Ishikawa (cell line): ENCODE results near the gene DDX4.

Experiments used
- CEBPB ChIP-seq: IDR thresholded peaks from 2 replicates; pipeline ENCODE4 v1.6.1; 2012
- CREB1 ChIP-seq: IDR thresholded peaks from 2 replicates; pipeline ENCODE4 v1.6.1; 2012; ENCODE audit warnings: low read depth
- EGR1 ChIP-seq: IDR thresholded peaks from 2 replicates; pipeline ENCODE4 v1.6.1; 2012
- EP300 ChIP-seq: IDR thresholded peaks from 2 replicates; pipeline ENCODE4 v1.6.1; 2012; ENCODE audit warnings: borderline replicate concordance
- FOXM1 ChIP-seq: IDR thresholded peaks from 2 replicates; pipeline ENCODE4 v1.6.1; 2012; ENCODE audit warnings: low read depth, borderline replicate concordance
- MAX ChIP-seq: IDR thresholded peaks from 2 replicates; pipeline ENCODE4 v1.6.1; 2012
- NFIC ChIP-seq: IDR thresholded peaks from 2 replicates; pipeline ENCODE4 v1.6.1; 2012
- RAD21 ChIP-seq: IDR thresholded peaks from 2 replicates; pipeline ENCODE4 v1.6.1; 2012; ENCODE audit warnings: low read depth
- REST ChIP-seq: IDR thresholded peaks from 2 replicates; pipeline ENCODE4 v1.6.1; 2012; ENCODE audit warnings: low read depth, mild to moderate bottlenecking
- TAF1 ChIP-seq: IDR thresholded peaks from 2 replicates; pipeline ENCODE4 v1.6.1; 2012; ENCODE audit warnings: low read depth, mild to moderate bottlenecking
- TCF12 ChIP-seq: IDR thresholded peaks from 2 replicates; pipeline ENCODE4 v1.6.1; 2012; ENCODE audit warnings: low read depth
- TEAD4 ChIP-seq: IDR thresholded peaks from 2 replicates; pipeline ENCODE4 v1.6.1; 2012
- USF1 ChIP-seq: IDR thresholded peaks from 2 replicates; pipeline ENCODE4 v1.6.1; 2012
- YY1 ChIP-seq: IDR thresholded peaks from 2 replicates; pipeline ENCODE4 v1.6.1; 2012; ENCODE audit warnings: low read depth
- ZBTB7A ChIP-seq: IDR thresholded peaks from 2 replicates; pipeline ENCODE4 v1.6.1; 2012; ENCODE audit warnings: low read depth

DDX4 gene

GRCh38 chr5:55829956-55830355 lies 92.1 kb downstream of the DDX4 start:
- TF ChIP-seq EP300 (no peak), MAX (no peak), EGR1 (no peak), REST (no peak), TCF12 (no peak), NFIC (no peak), ZBTB7A (no peak), TAF1 (no peak), TEAD4 (no peak), USF1 (no peak), CEBPB (no peak), FOXM1 (no peak), CREB1 (no peak)

GRCh38 chr5:55832446-55832845 lies 94.6 kb downstream of the DDX4 start:
- TF ChIP-seq TEAD4: no peak
- no peak for TF ChIP-seq TAF1
- no peak for TF ChIP-seq CREB1

GRCh38 chr5:55836191-55836590 lies 98.3 kb downstream of the DDX4 start:
- TF ChIP-seq ZBTB7A (no peak), USF1 (no peak), TCF12 (no peak), CREB1 (no peak), REST (no peak), EP300 (no peak), NFIC (no peak), CEBPB (no peak), TEAD4 (no peak), FOXM1 (no peak), RAD21 (no peak), YY1 (no peak), TAF1 (no peak), MAX (no peak), EGR1 (no peak)

GRCh38 chr5:55841976-55842375 lies 104.1 kb downstream of the DDX4 start:
- TF ChIP-seq CEBPB (no peak), TAF1 (no peak), YY1 (no peak), FOXM1 (no peak), NFIC (no peak), ZBTB7A (no peak), RAD21 (no peak), TEAD4 (no peak), EP300 (no peak), REST (no peak), CREB1 (no peak), USF1 (no peak), MAX (no peak), TCF12 (no peak), EGR1 (no peak)
